HG03066 (cell line): ENCODE results near the gene FDPS.

Source experiments
- ATAC-seq: cut with Tn5 transposase; IDR thresholded peaks from one replicate; pipeline ENCODE4 v1.9.1; 2021; ENCODE audit warnings: low read depth; ENCODE audit not compliant: unreplicated experiment

Gene FDPS

GRCh38 chr1:155339515-155340097 lies 30.9 kb downstream of the FDPS start:
- no peak for ATAC-seq

GRCh38 chr1:155342842-155343241 lies 34.2 kb downstream of the FDPS start:
- no peak for ATAC-seq

- no peak for ATAC-seq
Observed at GRCh38 chr1:155352631-155353030, 44.0 kb downstream of the FDPS start.

GRCh38 chr1:155360051-155360450 lies 51.4 kb downstream of the FDPS start:
- no peak for ATAC-seq
